Fibroblast of mammary gland (primary cell): ENCODE measurements around the gene MAEA.

ENCODE experiments used
- DNase-seq: peaks from one replicate; pipeline ENCODE4 v3.0.0-alpha.2; 2010; ENCODE audit warnings: low read depth
- H3K4me3 ChIP-seq: 2 replicates; pipeline ENCODE4 v1.5.1; 2011; ENCODE audit warnings: low read depth, mild to moderate bottlenecking, low read length, moderate library complexity; ENCODE audit not compliant: control insufficient read depth
- TF ChIP-seq, protein P1 (sequence below): conservative IDR thresholded peaks from 2 replicates; pipeline ENCODE4 v1.5.1; 2011; ENCODE audit warnings: low read depth, low read length, inconsistent platforms; ENCODE audit not compliant: control insufficient read depth, insufficient read depth

The MAEA gene

DNA sequence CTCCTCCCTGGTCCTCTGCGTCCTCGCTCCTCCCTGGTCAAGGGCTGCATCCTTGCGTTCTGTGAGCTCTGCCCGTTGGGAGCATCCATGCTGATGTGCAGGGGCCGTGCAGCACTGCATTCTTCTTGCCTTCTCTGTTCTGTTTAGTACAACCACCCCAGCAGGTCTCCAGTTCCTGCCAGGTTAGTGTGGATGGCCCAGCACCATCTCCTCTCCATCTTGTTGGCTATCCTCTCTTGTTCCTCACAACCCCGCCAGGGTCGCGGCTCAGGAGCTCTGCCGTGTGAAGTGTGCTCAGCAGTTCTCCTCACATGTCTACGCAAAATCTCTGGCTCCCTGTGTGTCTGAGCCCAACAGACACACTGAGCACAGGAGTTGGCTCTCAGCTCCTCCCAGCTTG lies 10.4 kb upstream of the MAEA start:
- TF ChIP-seq, protein P1, sequence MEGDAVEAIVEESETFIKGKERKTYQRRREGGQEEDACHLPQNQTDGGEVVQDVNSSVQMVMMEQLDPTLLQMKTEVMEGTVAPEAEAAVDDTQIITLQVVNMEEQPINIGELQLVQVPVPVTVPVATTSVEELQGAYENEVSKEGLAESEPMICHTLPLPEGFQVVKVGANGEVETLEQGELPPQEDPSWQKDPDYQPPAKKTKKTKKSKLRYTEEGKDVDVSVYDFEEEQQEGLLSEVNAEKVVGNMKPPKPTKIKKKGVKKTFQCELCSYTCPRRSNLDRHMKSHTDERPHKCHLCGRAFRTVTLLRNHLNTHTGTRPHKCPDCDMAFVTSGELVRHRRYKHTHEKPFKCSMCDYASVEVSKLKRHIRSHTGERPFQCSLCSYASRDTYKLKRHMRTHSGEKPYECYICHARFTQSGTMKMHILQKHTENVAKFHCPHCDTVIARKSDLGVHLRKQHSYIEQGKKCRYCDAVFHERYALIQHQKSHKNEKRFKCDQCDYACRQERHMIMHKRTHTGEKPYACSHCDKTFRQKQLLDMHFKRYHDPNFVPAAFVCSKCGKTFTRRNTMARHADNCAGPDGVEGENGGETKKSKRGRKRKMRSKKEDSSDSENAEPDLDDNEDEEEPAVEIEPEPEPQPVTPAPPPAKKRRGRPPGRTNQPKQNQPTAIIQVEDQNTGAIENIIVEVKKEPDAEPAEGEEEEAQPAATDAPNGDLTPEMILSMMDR, result no peak
- DNase-seq, result no peak
- H3K4me3 ChIP-seq, result no peak overlapping the region

DNA sequence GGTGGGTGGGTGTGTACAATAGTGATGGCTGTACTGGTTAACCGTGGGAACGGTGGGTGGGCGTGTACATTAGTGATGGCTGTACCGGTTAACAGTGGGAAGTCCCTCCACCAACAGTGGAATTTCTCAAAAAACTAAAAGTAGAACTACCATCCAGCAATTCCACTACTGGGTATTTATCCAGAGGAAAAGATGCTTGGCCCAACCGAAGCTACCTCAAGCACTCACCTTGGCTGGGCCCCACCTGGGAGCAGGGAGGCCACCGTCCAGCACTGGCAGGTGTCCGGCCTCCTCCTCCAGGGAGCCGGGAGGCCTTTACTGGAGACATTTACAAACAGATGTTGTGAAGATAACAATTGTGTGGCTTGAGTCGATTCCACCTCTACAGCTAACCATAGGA lies 6.0 kb upstream of the MAEA start:
- no peak for DNase-seq
- no peak overlapping the region for H3K4me3 ChIP-seq
- TF ChIP-seq, protein P1, result no peak

DNA sequence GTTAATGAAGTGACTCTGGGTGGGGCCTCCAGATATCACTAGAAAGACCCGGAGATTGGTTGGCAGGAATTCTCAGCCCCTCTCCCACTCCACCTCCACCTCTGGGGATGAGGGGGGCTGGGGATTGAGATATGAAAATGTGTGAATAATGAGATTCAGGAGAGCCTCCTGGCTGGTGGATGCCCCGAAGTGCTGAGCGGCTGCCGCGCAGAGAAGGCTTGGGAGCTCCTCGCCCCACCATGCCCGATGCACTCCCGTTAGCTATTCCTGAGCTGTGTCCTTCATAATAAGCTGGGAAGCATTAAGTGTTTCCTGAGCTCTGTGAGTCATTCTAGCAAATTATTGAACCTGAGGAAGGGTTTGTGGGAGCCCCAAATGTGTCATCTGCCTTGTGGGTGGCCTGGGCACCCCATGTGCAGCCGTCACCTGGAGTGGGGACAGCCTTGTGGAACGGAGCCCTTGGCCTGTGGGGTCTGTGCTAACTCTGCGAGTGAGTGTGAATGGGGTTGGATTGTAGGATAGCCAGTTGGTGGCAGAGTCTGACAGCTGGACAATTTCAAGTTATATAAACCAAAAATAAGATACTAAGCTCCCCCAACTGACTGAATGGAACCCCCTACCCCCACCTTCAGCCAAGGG lies 4.4 kb upstream of the MAEA start:
- TF ChIP-seq, protein P1, result no peak
- DNase-seq, result no peak

DNA sequence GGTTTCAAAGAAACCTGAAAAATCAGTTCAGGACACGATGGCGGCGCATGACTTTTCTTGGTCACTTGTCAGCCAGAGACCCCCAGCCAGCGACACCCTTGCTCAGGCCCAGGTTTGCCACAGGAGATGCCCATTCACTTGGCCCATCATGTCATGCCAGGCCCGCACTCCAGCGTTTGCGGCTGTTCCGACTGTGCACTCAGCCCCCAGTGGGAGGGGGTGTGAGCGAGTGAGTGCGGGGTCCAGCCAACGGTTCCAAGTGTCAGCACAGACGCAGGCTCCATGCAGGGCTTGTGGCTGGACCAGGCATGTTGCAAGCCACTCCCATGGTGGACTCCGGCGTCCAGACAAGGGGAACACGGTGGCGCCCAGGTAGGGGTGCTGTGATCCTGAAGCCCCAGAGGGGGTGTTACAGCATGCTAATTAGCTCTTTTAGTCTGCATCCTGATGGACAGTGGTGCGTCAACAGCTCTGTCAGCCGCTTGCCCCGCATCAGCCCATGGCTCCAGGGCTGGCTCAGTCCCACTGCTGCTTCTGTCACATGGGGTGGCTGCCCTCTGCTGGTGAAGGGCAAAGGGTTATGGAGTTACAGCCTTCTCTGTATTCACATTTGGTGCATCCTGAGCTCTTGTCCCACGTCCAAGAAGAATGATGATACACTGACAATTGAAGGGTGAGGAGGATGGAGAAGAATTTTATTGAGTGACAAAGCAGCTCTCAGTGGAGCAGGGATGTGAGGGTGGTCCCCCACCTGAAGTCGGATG lies 3.7 kb upstream of the MAEA start:
- TF ChIP-seq, protein P1, result peak; percentile 23
- no peak overlapping the region for H3K4me3 ChIP-seq
- peak; percentile 40 for DNase-seq

More for the DNA sequence above, 4.4 kb upstream of the MAEA start:
- no peak overlapping the region for H3K4me3 ChIP-seq

DNA sequence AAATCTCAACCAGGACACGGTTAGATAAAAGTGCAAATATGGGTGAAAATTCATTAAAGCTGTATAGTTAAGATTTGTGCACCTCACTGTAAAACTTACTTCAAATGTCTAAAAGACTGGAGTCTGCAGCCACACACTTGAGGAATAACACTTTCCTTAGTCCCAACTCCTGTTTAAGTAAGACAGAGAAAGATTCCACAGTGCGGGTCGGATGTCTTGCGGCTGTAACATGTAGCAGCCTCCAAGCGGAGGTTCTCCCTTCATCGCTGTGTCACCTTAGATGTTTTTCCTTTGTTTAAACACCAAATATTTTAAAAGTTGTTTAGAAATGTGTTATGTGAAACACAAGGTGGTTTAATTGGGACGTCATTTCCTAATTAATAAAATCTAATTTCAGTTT lies 905 bp upstream of the MAEA start:
- H3K4me3 ChIP-seq, result peak overlapping the region; percentile 60
- no peak for DNase-seq
- TF ChIP-seq, protein P1, result no peak

DNA sequence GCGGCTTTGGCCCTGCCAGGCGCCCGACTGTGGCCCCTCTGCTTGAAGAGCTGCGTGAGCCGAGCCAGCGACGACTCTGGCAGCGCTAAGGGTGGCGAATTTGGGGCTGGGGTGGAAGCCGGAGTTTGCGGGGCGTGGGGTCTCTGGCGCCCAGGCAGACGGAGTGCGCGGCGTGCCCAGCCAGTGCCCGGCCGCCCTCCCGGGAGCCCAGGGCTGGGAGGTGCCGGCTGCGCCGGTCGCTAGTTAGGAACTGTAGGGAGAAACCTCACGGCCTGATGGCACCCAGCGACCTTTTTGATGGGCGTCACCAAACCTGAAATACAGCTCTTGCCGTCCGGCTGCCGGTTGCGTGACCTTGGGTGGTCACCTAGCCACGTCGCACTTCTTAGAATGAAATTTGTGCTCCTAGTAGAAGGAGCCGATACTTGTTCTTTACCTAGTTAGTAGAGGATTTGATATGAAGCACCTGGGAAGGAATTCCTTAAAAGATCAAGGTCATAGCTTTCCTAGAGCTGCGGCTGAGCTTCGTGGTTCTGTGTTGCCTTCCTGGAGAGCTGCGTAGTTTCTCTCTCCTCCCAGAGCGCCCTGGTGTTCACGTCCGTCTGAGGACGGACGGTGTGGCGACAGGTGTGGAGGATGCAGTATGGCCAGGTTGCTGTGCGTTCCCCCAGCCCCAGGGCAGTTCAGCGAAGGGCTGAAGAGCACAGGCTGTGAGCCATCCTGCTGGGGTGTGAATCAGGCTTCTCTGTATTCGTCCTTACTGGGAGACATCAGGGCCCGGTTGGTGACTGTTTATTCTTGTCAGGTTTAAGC lies 680 bp downstream of the MAEA start:
- DNase-seq, result no peak
- peak overlapping the region; percentile 82 for H3K4me3 ChIP-seq
- TF ChIP-seq, protein P1, result no peak
